GM19043 (cell line): ENCODE data around the gene TUBB8.
"Not testable (repeated sequence)": the region's sequence is repeated elsewhere in the genome, so short reads cannot be mapped to it uniquely, and the experiment has no call there.

Source experiments
- ATAC-seq: cut with Tn5 transposase; IDR thresholded peaks from one replicate; pipeline ENCODE4 v1.9.1; 2021; ENCODE audit warnings: low read depth; ENCODE audit not compliant: unreplicated experiment

The TUBB8 gene

GRCh38 chr10:49926-50325 is 830 bp upstream of the TUBB8 start:
- not testable (repeated sequence) for ATAC-seq

GRCh38 chr10:47864-48263 is 1.2 kb downstream of the TUBB8 start:
- not testable (repeated sequence) for ATAC-seq

- not testable (repeated sequence) for ATAC-seq
Measured at GRCh38 chr10:13315-13635, 35.8 kb downstream of the TUBB8 start.

- ATAC-seq, result not testable (repeated sequence)
Measured at GRCh38 chr10:12444-13314, 36.4 kb downstream of the TUBB8 start.

- not testable (repeated sequence) for ATAC-seq
Measured at GRCh38 chr10:11260-11659, 37.8 kb downstream of the TUBB8 start.

- not testable (repeated sequence) for ATAC-seq
Measured at GRCh38 chr10:10261-10971, 38.7 kb downstream of the TUBB8 start.
